DMS 273 treated with DMSO at 0.1 percent for 48 hours (cell line): Measurements from ENCODE around the gene UBE2E1.
"Not testable (repeated sequence)": the region's sequence is repeated elsewhere in the genome, so short reads cannot be mapped to it uniquely, and the experiment has no call there.

Experiments used
- DNase-seq: peaks from one replicate; lab custom pipeline; 2025; lab: John Stamatoyannopoulos, UW

The UBE2E1 gene

DNA sequence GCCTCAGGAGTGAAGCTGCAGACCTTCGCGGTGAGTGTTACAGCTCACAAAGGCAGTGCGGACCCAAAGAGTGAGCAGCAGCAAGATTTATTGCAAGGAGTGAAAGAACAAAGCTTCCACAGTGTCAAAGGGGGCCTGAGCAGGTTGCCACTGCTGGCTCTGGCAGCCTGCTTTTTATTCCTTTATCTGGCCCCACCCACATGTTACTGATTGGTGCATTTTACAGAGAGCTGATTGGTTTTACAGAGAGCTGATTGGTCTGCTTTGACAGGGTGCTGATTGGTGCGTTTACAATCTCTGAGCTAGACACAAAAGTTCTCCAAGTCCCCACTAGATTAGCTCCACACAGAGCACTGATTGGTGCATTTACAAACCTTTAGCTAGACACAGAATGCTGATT, 76.2 kb downstream of the UBE2E1 start:
- not testable (repeated sequence) for DNase-seq

DNA sequence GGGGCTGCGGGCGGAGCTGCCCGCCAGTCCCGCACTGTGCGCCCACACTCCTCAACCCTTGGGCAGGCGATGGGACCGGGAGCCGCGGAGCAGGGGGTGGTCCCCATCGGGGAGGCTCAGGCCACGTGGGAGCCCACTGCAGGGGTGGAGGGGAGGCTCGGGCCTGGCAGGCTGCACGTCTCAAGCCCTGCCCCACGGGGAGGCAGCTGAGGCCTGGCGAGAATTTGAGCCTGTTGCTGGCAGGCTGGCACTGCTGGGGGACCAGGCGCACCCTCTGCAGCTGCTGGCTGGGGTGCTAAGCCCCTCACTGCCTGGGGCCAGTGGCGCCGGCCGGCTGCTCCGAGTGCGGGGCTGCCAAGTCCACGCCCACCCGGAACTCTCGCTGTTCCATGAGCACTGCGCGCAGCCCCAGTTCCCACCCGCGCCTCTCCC, 76.7 kb downstream of the UBE2E1 start:
- no peak for DNase-seq

- no peak for DNase-seq
Observed at GRCh38 chr3:23884481-23884880, 78.7 kb downstream of the UBE2E1 start.

DNA sequence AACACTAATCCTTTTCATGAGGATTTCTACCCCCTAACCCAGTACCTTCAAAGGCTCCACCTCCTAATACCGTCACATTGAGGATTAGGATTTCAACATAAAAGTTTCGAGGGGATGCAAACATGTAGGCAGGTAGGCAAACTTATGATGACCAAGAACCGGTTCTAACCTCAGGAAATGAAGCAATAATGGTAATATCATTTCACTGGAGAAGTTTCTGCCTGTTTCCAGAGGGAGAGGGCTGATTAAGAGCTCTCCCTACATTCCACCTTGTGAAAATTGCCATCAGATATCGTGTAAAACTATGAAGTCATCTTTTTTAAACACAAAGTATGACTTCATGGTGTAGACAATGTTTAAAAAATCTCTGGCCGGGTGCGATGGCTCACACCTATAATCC, 79.5 kb downstream of the UBE2E1 start:
- no peak for DNase-seq

DNA sequence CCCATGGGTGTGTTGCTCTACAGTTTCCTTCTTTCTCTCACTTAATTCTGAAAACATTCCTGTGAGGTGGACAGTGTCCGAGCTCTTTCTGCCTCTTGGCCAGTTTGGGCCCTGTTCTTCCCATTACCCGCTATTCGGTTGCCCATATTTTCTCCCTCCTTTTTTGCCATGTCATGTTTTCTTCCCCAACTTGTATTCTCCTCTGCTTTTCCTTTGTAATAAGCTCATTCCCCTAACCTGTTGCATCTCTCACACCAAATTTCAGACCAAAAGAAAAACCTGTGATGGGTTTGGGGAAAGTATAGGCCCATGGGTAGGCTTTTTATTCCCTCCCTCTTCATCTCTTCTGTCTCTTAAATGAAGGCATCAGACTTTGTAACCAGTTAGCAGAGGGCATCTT, 80.6 kb downstream of the UBE2E1 start:
- DNase-seq = no peak

GRCh38 chr3:23888617-23889228, 83.0 kb downstream of the UBE2E1 start:
- DNase-seq = no peak

GRCh38 chr3:23889386-23889785, 83.6 kb downstream of the UBE2E1 start:
- no peak for DNase-seq

GRCh38 chr3:23889950-23890349, 84.2 kb downstream of the UBE2E1 start:
- DNase-seq = no peak

DNA sequence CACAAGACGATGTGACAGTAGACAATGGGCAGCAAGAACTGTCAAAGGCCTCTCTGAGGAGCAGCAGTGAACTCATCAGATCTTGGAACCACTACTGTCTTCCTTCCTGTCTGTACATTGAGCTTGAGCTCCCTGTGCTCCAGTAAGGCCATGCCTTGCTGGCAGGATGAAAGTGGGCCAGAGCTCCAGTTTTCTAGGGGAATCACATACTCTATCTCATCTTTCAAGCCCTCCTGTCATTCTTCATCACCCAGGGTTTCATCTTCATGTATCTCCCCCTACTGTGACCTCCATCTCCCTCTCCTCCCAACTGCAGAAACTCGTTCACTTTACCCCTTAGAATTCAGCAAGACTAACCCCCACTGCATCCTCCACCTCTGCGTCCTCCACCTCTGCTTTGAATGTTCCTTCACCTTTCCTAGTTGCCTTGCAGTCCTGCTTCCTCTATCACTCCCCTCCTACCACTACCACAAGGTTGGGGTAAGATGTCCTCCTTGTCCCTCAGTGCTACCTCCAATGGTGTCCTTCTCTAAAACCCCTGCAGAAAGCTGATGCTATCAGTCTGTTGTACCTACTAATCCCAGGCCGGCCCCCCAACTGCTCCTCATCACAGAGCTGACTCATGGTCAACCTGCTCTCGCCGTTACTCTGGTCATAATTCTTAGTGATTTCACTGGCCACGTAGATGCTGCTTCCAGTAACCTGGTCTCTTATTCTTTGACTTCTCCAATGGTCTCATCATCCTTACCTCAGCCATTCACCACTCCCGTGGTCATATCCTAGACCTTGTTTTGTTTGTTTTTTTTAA, 88.7 kb downstream of the UBE2E1 start:
- no peak for DNase-seq

DNA sequence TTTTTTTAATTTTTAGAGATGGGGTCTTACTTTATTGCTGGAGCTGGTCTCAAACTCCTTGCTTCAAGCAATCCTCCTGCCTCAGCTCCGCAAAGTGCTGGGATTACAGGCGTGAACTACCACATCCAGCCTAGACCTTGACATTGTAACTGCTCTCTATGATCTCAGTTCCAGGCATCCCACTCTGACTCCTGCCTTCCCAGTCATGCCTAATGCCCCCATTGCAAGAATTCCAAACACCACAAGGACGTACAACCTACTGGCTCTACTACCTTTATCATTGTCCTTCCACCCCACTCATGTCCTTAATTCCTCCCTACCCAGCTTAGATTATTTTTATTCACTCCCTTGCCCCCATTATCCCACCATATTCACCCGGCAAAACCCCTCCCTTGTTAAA, 89.4 kb downstream of the UBE2E1 start:
- DNase-seq = no peak

- no peak for DNase-seq
Observed at GRCh38 chr3:23900744-23901143, 95.0 kb downstream of the UBE2E1 start.

DNA sequence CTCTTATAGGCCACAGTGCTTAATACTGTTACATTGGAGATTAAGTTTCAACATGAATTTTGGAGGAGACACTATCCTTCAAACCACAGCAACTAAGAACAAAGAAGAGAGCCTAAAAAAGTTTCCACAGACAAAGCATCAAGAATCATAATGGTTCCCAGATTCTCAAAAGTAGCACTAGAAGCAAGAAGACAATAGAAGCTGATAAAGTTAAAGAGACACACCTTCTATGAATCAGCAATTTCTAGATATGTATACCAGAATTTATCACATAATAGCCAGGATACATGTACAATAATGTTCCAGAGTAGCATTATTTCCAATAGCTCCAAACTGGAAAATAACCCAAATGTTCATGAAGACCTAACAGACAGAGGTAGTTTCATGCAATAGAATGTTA, 98.8 kb downstream of the UBE2E1 start:
- no peak for DNase-seq

DNA sequence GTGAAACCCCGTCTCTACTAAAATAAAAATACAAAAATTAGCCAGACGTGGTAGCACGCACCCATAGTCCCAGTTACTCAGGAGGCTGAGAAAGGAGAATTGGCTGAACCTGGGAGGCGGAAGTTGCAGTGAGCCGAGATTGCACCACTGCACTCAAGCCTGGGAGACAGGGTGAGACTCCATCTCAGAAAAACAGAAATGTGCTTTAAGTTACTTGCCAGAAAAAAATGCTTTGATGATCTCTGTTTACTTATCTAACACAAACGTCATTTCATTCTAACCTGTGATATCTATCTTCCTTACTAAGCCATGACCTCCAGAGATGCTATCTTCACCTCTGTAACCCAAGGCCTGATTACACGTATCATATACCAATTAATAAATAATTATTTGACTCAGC, 103.6 kb downstream of the UBE2E1 start:
- no peak for DNase-seq

- DNase-seq = no peak
Observed at GRCh38 chr3:23911397-23911796, 105.6 kb downstream of the UBE2E1 start.

DNA sequence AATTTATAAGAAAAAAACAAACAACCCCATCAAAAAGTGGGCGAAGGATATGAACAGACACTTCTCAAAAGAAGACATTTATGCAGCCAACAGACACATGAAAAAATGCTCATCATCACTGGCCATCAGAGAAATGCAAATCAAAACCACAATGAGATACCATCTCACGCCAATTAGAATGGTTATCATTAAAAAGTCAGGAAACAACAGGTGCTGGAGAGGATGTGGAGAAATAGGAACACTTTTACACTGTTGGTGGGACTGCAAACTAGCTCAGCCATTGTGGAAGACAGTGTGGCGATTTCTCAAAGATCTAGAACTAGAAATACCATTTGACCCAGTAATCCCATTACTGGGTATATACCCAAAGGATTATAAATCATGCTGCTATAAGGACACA, 106.6 kb downstream of the UBE2E1 start:
- DNase-seq = not testable (repeated sequence)

GRCh38 chr3:23913182-23913581, 107.4 kb downstream of the UBE2E1 start:
- DNase-seq = no peak

DNA sequence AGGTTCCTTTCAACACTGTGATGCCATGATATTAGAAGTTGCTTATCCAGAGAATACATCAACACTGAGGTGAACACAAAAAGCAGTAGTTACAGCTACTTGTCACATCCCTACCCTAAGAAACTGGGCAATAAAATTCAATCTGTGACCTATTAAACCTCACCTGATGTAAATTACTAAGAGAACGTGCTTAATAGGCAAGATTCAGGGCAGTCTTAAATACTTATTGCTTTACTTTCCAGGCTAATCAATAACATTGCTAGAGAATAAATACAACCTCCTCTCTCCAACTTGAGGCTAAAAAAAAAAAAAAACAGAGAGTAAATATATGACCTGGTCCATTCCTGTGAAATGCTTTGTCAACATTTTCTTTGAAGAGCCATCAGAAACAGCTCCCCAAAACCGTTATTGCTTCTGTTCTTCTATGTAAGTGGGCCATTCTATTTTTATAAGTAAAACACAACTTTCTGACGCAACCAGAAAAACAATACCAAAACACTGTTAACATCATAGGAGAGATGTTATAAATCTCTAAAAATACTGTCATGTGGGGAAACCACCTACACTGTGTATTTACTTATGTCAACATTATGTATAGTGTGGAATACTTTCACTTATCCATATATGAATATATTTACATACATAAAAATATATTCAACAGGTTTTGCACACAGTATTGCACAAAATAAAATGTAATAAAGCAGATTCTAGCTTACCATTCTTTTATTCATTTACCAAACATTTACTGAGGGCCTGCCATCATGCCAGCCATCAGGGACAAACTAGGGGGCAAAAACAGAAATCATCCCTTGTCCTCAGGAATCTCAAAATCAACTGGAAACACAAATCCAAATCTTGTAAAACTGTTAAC, 108.4 kb downstream of the UBE2E1 start:
- DNase-seq = no peak

- DNase-seq = no peak
Observed at GRCh38 chr3:23915537-23916108, 109.9 kb downstream of the UBE2E1 start.

DNA sequence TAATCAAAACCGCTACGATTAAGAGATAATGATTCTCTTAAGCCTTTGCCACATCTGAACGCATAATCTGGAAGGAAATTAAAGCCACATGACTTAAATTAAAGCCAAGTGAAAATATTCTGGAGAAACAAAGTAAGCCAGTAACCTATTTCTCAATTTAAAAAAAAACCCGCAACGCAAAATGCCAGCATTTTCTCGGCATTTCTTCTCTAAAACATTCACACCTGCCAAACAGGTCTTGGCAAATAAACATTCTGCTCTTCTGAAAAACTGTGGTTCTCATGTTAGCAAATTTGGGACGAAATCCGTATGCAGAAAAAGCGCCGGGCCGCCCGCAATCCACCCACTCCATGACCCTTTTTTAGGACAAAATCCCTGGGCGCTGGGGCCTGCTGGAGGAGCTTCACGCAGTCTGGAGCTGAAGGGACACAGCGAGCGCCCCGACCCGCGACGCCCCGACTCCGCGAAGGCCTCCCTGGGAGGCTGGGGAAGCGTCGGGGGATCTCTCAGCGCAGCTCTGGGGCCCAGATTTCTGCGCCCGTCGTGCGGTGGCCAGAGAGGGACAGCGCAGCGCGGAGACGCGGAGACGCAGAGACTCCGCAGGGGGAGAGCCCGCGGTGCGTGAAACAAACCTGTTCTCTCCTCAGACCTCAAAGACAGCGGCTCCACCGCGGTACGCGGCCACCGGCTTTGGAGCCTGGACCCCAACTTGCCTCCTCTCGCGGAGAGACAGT, 110.6 kb downstream of the UBE2E1 start:
- no peak for DNase-seq

DNA sequence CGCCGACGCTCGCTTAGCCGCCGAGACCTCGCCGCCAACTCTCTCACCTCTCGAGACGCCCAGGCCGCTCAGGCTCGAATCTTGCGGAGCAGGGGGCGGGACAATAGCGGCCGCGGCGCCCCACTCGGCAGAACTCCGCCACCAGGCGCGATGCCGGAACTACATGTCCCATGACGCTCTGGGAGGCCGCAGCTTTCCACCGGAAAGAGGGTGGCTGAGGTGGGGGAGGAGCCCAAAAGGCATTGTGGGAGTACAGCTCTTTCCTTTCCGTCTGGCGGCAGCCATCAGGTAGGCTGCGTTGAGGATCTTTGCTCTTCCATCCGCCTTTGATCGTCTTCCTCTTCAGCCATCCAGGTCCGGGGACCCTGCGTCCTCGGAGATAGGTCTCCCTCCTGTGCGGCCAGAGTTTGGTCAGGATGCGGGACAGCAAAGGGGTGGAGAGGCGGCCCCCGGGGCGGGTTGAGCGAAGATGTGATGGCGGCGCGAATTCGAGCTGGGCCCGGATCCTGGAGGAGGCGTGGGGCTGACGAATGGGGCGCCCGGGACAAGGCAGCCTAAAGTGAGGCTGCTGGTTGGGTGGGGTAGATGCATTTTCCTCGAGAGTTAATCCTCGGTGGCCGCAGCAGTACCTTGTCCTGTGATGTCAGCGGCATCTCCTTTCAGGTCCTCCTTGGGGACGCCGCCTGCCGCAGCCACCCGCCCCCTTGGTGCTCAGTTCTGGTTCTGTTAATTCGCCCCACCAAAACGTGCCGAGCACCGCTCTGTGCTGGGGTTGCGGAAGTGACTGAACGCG, 111.3 kb downstream of the UBE2E1 start, which contains the start of the genes NKIRAS1 and RPL15:
TSS of gene NKIRAS1 (minus strand) at position 105 of the 793 bp plus-strand sequence. CDS start 6,086 bp downstream, outside the sequence.
TSS of gene RPL15 (plus strand) at position 247 of the 793 bp plus-strand sequence. CDS start 728 bp downstream, outside the sequence.
- peak; percentile 87 for DNase-seq
